NCI-H2227 (cell line): ENCODE data around the gene LRP10.
"Not testable (repeated sequence)": the region's sequence is repeated elsewhere in the genome, so short reads cannot be mapped to it uniquely, and the experiment has no call there.

Source experiments
- DNase-seq: peaks from one replicate; lab custom pipeline; 2025; ENCODE audit not compliant: unreplicated experiment; lab: John Stamatoyannopoulos, UW

The LRP10 gene

DNA sequence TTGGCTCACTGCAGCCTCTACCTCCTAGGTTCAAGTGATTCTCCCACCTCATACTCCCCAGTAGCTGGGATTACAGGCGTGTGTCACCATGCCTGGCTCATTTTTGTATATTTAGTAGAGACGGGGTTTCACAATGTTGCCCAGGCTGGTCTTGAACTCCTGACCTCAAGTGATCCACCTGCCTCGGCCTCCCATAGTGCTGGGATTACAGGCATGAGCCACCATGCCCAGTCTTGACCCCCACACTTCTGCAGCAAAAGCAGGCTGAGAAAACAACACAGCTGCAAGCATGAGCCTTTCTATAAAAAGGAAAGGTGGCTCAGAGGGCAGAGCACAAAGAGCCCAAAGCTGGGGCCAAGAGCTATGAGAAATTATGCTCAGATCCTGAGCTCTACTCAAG, 11.2 kb upstream of the LRP10 start:
- DNase-seq: not testable (repeated sequence)

DNA sequence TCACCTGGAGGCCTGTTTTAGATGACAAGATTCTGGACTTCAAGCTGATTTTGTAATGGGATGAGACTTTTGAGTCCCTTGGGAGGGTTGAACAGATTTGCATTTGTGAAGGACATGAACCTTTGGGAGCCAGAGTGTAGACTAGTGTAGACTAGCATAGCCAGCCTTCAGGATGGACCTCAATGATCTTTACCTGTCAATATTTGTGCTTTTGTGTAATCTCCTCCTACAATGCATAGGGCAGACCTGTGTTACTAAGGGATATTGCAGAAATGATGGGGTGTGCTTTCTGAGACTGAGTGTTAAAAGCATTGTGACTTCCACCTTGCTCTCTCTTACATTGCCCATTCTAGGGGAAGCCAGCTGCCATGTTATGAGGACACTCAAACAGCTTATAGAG, 9.9 kb upstream of the LRP10 start:
- DNase-seq: no peak

DNA sequence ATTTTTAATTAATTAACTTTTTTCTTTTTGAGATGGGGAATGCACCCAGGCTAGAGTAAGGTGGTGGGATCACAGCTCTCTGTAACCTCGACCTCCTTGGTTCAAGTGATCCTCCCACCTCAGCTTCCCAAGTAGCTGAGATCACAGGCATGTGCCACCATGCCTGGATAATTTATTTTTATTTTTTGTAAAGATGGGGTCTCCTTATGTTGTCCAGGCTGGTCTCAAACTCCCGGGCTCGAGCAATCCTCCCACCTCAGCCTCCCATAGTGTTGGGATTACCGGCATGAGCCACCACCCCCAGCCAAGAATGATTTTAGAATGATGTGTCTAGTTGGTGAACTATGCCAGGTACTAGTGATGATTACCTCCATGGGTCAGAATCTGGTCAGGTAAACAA, 6.6 kb upstream of the LRP10 start:
- DNase-seq: no peak

DNA sequence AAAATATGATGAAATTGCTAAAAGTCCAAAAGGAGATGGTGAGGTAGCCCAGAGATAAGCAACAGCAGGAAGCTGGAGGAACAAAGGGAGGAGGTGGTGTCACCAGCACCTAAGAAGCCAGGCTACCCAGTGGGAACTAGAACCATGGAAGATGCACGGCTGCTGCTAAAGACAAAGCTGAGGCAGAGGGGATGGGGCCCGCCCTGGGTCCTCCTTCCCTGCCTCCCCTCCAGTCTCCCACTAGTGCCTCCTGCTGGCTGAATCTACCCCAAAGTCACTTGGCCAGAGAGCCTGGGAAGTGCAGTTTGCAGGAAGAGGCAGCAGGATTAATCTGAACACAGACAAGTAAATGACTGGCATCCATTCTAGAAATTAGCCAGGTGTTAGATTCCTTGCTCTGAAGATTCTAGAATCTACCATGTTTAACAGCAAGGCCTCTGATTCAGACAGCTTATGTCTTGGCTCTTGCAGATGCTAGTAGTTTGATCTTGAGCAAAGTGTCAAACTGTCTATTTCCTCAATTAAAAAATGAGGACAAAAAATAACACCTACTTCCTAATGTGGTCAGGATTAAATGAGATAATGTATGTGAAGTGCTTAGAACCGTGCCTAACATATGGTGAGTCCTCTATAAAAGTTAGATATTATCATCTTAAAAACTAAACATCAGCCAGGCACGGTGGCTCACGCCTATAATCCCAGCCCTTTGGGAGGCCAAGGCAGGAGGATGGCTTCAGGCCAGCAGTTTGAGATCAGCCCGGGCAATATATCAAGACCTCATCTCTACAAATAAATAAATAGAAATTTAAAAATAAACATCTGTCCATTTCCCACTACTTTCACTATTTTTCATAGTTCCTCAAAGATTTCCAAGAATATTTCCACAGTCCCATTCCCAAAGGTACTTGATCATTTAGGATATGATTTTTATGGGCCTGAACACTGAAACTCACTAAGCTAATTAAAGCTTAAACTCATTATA, 5.8 kb upstream of the LRP10 start:
- no peak for DNase-seq

DNA sequence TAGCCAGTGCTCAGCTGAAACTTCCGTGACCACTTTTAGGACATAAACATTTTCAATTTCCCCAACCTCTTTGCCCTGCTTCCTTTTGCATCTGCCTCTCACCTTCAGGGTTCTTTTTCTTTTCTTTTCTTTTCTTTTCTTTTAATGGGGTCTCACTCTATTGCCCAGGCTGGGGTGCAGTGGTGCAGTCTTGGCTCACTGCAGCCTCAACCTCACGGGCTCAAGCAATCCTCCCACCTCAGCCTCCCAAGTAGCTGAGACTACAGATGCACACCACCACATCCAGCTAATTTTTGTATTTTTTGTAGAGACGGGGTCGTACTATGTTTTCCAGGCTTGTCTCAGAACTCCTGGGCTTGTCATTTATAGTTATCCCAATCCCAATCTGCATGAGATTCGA, 4.7 kb upstream of the LRP10 start:
- DNase-seq: no peak

DNA sequence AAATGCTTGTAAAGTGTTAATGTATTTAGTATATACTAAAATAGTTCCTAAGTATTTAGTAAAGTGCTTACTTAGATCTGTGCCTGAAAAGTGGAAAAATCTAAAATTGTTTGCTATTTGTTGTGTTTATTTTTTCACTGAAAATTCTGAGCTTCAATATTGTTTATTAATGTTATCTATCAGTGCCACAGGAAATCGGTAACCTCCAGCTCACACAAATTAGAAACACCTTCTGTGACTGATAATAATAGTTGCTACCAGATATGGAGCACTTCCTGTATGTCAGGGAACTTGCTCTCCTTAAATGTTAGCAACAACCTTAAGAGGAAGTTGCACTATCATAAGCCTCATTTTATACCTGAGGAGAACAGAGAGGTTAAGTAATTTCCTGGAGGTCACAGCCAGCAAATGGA, 723 bp upstream of the LRP10 start:
- DNase-seq: no peak

DNA sequence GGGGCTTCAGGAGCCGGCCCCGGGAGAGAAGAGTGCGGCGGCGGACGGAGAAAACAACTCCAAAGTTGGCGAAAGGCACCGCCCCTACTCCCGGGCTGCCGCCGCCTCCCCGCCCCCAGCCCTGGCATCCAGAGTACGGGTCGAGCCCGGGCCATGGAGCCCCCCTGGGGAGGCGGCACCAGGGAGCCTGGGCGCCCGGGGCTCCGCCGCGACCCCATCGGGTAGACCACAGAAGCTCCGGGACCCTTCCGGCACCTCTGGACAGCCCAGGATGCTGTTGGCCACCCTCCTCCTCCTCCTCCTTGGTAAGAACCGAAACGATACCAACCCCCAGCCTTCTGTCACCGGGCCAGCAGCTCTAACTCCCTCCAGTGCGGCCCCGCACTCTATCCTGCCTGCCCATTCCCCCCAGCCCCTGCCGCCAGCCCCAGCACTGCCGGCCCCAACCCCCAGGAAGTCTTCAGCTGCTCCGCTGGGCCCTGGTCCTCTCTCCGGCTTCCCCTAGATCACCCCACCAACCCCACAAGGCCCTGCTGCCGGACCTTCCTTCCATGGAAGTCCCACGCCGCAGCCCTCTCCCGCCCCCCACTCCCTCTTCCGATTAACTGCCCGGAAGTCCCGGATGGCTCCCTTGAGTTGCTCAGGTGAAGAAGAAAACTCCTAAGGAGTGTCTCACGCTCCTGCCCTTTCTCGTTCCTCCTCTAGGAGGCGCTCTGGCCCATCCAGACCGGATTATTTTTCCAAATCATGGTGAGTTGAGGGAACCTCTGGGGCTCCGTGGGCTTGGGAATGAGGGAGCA, 693 bp downstream of the LRP10 start:
- peak; percentile 84 for DNase-seq

DNA sequence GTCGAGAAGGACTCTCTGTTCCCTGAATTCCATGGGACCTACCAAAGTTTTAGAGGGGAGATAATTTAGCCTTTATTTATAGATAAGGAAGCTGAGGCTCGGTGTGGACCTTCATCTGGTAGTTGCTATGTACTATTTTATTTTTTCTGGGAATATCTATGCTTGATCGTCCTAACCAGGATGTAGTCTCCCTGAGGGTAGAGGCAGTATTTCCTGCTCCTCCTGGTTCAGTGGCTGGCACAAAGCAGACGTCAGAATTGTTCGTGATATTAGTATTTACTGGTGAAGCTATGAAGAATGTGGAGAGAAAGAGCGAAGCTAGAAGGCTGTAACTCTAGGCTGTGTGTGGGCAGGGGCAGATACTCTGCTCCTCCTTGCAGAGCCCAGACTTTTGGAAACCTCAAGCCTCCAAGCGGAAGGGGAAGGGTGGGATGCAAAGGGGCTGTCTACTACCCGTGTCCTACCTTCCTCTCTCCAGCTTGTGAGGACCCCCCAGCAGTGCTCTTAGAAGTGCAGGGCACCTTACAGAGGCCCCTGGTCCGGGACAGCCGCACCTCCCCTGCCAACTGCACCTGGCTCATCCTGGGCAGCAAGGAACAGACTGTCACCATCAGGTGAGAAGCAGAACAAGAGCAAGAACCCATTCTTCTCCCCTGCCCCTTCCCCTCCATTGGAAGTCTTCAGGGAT, 1.4 kb downstream of the LRP10 start:
- DNase-seq: no peak

DNA sequence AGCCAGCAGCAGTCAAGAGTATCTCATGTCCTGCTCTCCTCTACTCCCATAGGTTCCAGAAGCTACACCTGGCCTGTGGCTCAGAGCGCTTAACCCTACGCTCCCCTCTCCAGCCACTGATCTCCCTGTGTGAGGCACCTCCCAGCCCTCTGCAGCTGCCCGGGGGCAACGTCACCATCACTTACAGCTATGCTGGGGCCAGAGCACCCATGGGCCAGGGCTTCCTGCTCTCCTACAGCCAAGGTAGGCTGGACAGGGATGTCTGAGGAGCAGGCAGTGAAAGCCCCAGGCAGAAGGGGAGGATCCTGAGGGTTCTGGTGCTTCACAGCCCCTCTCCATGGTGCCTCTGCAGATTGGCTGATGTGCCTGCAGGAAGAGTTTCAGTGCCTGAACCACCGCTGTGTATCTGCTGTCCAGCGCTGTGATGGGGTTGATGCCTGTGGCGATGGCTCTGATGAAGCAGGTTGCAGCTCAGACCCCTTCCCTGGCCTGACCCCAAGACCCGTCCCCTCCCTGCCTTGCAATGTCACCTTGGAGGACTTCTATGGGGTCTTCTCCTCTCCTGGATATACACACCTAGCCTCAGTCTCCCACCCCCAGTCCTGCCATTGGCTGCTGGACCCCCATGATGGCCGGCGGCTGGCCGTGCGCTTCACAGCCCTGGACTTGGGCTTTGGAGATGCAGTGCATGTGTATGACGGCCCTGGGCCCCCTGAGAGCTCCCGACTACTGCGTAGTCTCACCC, 3.6 kb downstream of the LRP10 start:
- DNase-seq: no peak

DNA sequence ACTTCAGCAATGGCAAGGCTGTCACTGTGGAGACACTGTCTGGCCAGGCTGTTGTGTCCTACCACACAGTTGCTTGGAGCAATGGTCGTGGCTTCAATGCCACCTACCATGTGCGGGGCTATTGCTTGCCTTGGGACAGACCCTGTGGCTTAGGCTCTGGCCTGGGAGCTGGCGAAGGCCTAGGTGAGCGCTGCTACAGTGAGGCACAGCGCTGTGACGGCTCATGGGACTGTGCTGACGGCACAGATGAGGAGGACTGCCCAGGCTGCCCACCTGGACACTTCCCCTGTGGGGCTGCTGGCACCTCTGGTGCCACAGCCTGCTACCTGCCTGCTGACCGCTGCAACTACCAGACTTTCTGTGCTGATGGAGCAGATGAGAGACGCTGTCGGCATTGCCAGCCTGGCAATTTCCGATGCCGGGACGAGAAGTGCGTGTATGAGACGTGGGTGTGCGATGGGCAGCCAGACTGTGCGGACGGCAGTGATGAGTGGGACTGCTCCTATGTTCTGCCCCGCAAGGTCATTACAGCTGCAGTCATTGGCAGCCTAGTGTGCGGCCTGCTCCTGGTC, 4.3 kb downstream of the LRP10 start:
- DNase-seq: no peak

DNA sequence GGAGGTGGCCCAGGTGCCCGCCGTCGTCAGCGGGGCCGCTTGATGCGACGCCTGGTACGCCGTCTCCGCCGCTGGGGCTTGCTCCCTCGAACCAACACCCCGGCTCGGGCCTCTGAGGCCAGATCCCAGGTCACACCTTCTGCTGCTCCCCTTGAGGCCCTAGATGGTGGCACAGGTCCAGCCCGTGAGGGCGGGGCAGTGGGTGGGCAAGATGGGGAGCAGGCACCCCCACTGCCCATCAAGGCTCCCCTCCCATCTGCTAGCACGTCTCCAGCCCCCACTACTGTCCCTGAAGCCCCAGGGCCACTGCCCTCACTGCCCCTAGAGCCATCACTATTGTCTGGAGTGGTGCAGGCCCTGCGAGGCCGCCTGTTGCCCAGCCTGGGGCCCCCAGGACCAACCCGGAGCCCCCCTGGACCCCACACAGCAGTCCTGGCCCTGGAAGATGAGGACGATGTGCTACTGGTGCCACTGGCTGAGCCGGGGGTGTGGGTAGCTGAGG, 5.5 kb downstream of the LRP10 start:
- no peak for DNase-seq

DNA sequence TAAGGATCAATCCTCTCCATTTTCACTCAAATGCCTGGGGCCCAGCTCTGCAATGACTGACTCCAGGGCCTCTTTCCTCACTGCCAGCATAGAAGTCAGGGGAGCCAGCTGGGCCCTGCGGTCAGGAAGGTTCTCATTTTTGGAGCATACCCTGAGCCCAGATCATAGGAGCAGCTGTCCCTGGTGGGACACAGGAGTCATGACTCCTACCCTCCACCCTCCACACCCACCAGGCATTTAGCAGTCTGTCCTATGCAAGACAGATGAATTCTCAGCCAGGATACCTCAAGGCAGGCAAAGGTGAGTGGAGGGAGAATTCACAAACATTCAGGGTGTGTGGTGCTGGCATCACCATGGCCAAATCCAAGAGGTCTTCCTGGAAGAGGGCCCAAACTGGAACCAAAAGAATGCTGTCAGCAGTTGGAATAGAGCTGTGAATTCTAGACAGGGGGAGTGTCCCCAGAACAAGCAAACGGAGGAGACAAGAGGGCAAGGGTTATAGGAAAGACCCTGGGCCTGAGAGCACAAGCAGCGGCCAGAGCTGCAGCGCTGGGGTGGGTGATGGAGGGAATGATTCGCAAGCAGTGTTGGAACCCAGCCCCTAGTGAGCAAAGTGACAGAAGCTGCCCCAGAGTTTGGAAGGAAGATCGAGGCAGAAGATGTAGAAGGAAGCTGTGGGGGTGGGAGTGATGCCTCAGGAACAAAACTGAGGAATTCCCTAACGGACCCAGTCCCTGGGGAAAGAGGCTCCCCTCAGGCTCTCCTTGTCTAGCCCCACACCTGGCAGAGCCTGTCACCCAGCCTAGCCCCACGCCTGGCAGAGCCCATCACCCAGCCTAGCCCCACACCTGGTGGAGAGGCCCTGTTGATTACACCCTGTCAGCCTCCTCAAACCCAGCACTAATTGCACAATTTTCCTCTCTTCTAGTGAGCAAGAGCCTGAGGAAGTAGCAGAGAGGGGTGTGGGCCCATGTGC, 7.0 kb downstream of the LRP10 start:
- DNase-seq: no peak

DNA sequence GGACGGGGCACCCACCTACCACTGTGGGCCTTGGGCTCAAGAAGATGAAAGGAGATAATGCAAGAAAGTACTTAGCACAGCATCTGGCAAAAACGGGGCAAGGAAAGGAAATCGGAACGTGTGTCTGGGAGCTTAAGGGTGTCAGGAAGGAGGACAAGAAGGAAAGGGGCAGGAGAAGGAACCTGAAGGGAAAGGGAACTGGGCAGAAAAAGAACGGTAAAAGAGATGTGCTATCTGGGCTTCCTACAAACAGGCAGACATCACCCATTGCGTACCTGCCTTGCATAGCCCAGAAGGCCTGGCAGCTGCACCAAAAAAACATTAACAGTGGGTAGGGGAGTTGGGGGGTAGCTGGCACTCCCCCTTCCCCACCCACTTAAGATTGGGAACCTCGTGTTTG, 10.5 kb downstream of the LRP10 start:
- no peak for DNase-seq

DNA sequence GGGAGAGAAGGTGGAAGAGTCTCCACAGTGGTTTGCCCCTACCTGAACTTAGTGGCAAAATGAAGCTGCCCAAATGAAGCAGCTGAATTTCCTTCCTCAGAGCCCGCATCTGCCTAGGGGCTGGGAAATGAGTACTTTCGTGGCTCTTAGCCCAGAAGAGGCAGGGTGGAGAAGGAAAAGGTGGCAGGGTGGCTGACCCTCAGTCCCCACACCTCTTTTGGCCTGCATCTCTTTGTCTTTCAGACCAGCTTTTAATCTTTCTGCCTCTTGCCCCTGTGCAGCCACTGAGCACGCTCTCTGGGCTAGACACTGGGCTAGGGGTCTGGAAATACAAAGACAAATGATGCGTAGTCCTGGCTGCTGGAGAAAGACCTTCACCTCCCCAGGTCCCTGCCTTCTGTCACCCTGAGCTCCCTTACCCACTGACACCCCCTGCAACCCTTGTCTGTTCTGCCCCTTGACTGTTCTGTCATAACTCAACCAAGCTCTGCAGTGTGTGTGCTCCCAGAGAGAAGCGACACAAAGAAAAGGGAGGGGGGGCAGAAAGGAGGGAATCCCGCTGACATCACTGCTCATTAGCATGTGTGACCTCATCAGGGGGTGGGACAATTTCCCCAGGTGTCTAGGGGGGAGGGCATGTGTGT, 11.1 kb downstream of the LRP10 start:
- peak; percentile 76 for DNase-seq

DNA sequence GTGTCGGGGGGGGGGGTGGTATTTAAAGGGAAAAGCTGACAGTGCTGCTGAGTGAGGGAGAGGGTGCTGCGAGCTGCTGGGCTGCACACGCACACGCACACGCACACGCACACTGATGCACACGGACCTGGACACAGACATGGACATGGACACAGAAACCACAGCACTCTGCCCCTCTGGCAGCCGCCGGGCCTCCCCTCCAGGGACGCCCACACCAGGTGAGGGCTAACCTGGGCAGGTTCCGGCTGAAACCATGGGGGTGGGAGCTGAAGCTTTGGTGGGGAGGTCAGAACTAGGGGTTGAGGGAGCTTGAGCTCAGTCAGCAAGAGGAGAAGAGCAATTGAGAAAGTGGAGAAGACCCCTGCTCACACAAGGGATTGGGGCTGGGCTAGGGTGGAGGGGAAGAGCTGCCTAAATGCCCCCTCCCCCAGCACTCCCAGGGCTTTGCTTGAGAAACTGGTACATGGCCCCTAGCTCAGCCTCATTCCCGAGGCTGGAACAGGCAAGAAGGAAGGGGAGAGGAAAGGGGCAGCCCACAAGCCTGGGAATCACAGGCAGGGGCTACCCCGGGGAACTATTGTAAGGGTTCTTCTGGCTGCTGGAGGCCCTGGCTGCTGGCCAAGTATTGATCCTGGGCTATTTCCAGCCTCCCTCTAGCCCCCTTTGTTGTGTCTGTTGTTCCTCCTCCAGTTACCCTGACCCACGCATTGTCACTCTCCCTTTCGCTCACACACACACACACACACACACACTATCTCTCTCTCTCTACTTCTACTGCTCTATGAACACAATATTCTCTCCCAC, 11.8 kb downstream of the LRP10 start, which contains the start of gene REM2:
Gene REM2 (plus strand): TSS at position 50 of the 804 bp plus-strand sequence. CDS start 66 bp downstream, at position 116.
- peak; percentile 80 for DNase-seq

DNA sequence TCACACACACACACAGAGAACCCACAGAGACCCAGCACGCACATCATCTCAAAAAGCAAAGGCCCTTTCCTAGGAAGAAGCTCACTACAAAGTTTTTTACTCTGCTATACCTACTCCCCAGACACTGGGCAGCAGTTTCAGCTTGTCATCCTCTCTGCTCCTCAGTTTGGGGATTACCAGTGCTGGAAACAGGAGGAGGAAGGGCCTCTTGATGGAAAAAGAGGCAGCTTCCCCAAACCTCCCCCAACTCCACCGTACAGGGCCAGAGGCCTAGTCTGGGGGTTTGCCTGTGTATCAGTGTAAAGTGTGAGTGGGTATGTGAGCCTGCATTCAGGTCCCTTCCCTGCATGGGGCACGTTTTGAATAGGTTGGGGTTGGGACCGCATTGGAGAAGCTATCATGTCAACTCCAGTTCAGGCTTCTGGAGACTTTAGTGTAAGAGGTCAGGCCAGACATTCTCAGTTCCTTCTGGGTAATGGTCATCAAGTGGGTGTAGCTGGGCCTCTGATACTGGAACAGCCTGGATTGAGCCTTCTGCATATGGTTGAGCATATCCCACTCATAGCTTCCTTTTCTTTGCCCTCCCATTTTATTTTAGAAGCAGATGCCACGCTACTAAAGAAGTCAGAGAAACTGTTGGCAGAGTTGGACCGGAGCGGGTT, 12.7 kb downstream of the LRP10 start:
- DNase-seq: no peak
